BJ (cell line): ENCODE measurements around the gene SNCA. TPM values are rescaled to one million over a fixed set of nuclear protein-coding genes. Genes with fewer than 3 reads are reported as not detected.
A peak's percentile ranks its signal among the peaks of the same experiment; 100 is the strongest.

Experiments used
- CTCF ChIA-PET: fragments of 350-600 bp; formaldehyde crosslinking; extraction: SDS; loops from one replicate; lab custom pipeline; 2021; ENCODE audit warnings: antibody characterized with exemption, inconsistent platforms; lab: Yijun Ruan, JAX
- POLR2A ChIA-PET: fragments of 300-600 bp; sonication (Branson Sonifier 250); formaldehyde crosslinking; extraction: SDS; loops from one replicate; lab custom pipeline; 2021; ENCODE audit warnings: antibody characterized with exemption; lab: Charles Lee
- DNase-seq: peaks from one replicate; pipeline ENCODE4 v3.0.0-alpha.2; 2011; ENCODE audit warnings: low read depth
- H3K27me3 ChIP-seq: 2 replicates; pipeline ENCODE4 v1.6.0; 2011; ENCODE audit warnings: low read length; ENCODE audit not compliant: control insufficient read depth, insufficient read depth
- H3K36me3 ChIP-seq: 2 replicates; pipeline ENCODE4 v1.5.1; 2011; ENCODE audit warnings: low read length; ENCODE audit not compliant: control insufficient read depth, insufficient read depth
- H3K4me3 ChIP-seq: 2 replicates; pipeline ENCODE4 v1.5.1; 2011; ENCODE audit warnings: low read depth, mild to moderate bottlenecking, control low read depth, low read length
- polyA plus RNA-seq: library from polyadenylated mRNA; depleted of rRNA; stranded (reverse); fragments of >200 nt; gene quantifications from 2 replicates; pipeline ENCODE4 v1.2.3, GENCODE V29; 2011
- TF ChIP-seq, protein P1 (sequence below): IDR thresholded peaks from 2 replicates; pipeline ENCODE4 v1.5.1; 2011; ENCODE audit warnings: low read depth, mild to moderate bottlenecking, control low read depth, inconsistent platforms, low read length, moderate library complexity; ENCODE audit not compliant: insufficient read depth

SNCA gene
- polyA plus RNA-seq, 1 experiment, result 0.18 TPM

DNA sequence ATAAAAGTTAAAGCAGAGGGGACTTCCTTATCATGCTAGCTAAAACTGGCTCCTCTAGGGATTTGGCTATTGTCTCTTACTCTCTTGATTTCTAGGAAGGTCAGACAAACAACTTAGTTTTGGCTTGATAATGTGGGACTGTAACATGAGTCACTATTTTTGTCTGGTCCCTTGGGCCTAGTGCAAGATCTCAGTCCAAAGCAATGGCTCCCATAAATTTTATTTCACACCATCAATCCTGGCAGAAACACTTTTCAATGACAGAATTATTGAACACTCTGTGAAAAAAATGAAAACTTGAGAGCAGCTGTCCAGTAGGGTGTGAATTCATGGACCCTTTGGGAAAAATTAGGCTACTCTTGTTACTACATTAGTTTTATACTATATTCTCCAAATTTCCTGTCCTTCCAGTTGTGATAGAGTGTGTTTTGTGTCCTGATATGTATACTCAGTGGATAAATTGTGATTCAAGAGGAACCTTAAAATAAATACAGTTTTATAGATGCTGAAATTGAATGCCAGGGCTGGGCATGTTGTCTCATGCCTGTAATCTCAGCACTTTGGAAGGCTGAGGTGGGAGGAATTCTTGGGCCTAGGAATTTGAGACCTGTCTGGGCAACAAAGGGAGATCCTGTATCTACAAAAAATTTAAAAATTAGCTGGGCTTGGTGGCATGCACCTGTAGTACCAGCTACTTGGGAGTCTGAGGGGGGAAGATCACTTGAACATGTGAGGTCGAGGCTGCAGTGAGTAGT, 10.8 kb upstream of the SNCA start:
- no peaks in the 10 kb centered on the region for H3K27me3 ChIP-seq
- POLR2A ChIA-PET, result no interaction called here
- TF ChIP-seq, protein P1, sequence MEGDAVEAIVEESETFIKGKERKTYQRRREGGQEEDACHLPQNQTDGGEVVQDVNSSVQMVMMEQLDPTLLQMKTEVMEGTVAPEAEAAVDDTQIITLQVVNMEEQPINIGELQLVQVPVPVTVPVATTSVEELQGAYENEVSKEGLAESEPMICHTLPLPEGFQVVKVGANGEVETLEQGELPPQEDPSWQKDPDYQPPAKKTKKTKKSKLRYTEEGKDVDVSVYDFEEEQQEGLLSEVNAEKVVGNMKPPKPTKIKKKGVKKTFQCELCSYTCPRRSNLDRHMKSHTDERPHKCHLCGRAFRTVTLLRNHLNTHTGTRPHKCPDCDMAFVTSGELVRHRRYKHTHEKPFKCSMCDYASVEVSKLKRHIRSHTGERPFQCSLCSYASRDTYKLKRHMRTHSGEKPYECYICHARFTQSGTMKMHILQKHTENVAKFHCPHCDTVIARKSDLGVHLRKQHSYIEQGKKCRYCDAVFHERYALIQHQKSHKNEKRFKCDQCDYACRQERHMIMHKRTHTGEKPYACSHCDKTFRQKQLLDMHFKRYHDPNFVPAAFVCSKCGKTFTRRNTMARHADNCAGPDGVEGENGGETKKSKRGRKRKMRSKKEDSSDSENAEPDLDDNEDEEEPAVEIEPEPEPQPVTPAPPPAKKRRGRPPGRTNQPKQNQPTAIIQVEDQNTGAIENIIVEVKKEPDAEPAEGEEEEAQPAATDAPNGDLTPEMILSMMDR, result no peak
- no peaks in the 10 kb centered on the region for H3K36me3 ChIP-seq
- H3K4me3 ChIP-seq, result no peak overlapping the region
- no peak for DNase-seq
- CTCF ChIA-PET, result no interaction called here

DNA sequence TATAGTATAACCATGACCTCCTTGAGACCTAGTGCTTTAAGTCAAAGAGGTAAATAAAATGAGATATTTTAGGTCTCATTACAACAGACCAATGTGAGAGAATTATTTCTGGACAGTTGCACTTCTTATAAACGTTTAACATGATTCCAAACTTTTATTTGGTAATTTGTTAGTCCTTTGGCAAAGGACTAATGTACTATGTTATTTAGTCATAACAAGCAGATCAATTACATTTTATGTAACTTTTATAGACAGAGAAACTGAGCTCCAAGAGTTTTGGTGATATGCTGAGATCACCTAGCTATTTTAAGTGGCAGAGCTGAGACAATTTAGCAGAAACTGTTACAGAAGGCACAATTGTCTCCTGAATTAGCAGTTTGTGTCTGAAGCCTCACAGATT, 2.6 kb upstream of the SNCA start:
- POLR2A ChIA-PET, result no interaction called here

DNA sequence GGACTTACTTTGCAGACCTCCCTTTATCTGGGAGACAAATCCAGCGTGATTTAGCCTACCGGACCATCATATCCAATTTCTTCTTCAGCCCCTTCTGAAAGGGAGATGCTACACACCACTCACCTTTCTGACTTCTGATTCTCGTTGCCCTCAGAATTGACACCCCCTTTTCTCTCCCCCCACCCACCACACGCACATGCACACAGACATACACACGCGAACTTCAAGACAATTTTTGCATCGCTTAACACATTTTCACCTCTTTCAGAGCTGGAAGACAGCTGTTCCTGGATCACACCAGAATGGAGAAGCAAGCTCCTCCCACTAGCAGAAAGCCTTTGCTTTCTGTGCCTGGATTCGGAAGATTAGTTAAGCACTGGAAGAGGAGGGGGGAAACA, 1.0 kb upstream of the SNCA start:
- Histone ChIP-seq H3K4me3 (no peak overlapping the region), H3K27me3 (peaks cover 30% of the 10 kb centered on the region), H3K36me3 (no peaks in the 10 kb centered on the region)
- TF ChIP-seq, protein P1, result no peak
- ChIA-PET CTCF (interaction anchor here (0.7 kb wide), 1 partner anchor 655 kb away, joined by 4 read pairs; no protein-coding TSS in a partner anchor), POLR2A (interaction anchor here (0.7 kb wide), 1 partner anchor 85 kb away, joined by 5 read pairs; no protein-coding TSS in a partner anchor)
- no peak for DNase-seq

More for the DNA sequence above, 2.6 kb upstream of the SNCA start:
- H3K36me3 ChIP-seq, result no peaks in the 10 kb centered on the region
- H3K27me3 ChIP-seq, result peaks cover 30% of the 10 kb centered on the region
- H3K4me3 ChIP-seq, result no peak overlapping the region
- TF ChIP-seq, protein P1, result no peak
- CTCF ChIA-PET, result no interaction called here
- no peak for DNase-seq

DNA sequence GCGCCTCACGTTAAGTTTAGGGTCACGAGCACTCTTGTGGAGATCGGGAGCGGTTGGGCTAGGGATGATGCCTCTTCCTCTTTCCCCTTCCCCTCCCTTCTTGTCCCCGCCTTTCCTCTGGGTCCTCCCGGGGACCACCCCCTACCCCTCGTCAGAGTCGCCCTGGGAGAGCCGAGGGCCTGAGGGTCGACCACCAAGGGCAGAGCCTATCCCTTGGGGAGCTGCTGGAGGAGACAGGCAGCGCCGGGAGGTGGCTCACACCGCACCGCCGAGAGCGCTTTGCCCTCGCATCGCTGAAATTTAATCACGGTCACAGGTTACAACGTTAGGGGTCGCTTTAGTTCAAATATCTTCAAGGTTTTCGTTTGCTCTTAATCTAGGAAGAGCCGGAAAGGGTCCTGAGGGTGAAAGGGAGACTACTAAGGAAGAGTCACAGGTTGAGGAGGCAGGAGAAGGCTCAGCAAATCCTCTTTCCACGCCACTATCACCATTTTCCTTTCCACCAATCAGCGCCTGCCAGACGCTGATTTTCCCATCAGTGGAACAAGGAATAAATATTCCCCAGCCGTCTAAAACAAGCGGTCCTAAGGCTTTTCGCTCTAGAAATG, 528 bp upstream of the SNCA start:
- no peak for DNase-seq
- Histone ChIP-seq H3K36me3 (no peaks in the 10 kb centered on the region), H3K27me3 (peaks cover 30% of the 10 kb centered on the region), H3K4me3 (peak overlapping the region; percentile 52)
- POLR2A ChIA-PET, result interaction anchor here (0.7 kb wide), 1 partner anchor 84 kb away, joined by 5 read pairs; no protein-coding TSS in a partner anchor
- CTCF ChIA-PET, result no interaction called here
- TF ChIP-seq, protein P1, result no peak

DNA sequence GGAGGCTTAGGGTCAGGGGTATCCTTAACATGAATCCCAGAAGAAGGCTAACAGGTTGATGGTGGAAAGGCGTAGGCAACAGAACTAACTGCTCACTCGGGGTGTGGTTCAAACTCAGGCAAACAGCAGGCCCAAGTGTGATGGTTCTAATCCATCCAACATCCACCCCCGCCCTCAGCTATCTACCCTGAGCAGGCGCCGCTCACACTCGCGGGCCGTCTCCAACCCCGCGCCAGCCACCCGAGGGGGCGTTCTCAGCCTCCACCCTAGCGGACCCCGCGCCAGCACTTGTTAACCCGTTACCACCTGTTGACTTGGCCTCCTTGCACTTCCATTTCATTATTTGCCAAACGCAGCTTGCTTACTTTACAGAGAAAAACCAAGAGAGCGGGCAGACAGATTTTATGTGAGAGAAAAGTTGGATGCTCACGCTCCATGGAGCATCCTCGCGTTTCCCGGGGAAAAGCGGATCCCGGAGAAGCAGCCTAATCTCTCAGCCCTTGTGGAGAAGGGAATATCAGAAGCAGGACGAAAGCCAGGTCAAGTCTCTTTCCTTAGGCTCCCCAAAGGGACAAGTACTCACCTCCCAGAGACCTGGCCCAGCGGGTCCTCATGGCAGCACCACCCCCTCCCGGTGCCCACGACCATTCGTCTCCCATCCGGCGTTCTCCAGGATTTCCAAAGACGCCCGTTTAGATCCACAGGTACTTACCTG, 773 bp downstream of the SNCA start:
- POLR2A ChIA-PET, result no interaction called here
- CTCF ChIA-PET, result no interaction called here
- TF ChIP-seq, protein P1, result no peak
- DNase-seq, result no peak
- H3K27me3 ChIP-seq, result peaks cover 28% of the 10 kb centered on the region
- peak overlapping the region; percentile 52 for H3K4me3 ChIP-seq
- no peaks in the 10 kb centered on the region for H3K36me3 ChIP-seq
